ENCODE data around the gene TBXA2R.

Gene TBXA2R

DNA sequence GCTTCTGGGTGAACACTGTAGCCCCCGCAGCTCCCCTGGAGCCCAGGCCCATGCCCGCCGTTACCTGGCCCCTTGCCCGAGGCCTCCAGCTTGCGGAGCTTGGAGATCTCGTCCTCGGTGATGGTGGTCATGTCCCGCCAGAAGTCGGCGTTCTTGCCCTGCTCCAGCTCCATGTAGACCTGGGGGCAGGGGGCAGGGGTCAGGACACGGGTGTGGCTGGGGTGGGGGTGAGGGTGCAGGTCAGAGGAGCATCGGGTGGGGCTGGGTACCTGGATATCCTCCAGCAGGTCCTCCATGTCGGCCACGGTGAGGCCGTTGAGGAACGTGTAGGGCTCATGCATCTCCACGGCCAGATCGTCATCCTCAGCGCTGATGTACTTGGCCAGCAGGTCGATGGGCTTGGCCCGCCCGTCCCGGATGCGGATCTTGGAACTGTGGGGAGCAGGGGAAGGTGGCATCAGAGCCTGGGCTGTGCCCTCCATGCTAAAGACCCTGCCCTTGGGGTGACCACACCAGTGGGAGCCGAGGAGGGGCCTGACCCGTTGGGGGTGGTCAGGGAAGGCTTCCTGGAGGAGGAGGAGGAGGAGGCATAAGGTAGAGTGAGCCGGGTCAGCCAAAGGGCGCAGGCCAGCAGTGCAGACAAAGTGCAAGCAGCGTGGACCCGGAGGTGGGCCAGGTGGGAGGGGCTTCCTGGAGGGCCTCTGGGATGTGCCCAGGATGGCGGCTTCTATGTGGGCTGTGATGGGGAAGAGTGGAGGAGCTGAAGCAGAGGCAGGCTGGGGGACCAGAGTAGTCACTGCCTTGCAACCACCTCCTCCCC lies 12.3 kb upstream of the TBXA2R start:
- no peak for DNase-seq

DNA sequence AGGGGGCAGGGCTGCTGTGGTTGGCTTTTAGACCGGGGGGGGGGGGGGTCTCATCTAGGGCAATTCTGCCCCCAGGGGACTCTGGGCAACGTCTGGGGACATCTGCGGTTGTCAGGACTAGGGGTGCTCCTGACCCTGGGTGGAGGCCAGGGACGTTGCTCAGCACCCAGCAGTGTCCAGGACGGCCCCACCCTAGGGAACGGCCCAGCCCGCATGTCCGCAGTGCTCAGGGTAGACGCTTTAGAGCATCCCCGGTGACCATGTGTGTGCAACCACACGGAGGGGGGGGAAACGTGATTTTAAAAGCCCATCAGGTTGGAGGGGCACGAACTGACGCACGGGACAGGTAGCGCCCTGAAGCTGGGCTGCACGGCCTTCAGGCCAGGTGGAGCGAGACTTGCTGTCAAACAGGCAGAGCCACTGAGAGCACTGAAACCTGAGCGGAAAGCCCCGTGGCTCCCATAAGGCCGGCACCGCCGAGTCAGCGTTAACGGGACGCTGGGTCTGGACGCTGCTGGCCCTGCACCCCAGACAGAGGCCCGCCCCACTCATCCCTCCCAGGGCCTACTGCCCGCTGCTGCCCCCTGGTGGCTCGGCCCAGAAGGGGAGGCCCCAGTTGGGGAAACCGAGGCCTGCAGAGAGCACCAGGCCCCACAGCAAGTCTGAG lies 11.6 kb upstream of the TBXA2R start:
- DNase-seq = no peak

DNA sequence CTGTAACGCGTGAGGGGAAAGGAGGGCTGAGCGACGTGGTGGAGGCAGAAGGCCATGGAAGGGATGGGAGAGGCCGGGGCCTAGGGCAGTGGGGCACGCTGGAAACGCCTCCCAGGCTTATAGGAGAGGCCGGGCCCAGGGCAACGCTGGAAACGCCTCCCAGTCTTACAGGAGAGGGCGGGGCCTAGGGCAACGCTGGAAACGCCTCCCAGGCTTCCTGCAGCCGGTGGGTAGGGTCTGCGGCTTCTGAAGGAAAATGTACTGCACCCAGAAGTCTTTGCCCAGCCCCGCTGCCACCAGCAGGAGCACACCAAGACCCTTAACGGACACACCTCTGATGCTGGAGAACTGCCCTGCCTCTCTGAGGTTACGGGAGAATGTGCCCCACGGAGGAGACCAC lies 10.8 kb upstream of the TBXA2R start:
- no peak for DNase-seq

DNA sequence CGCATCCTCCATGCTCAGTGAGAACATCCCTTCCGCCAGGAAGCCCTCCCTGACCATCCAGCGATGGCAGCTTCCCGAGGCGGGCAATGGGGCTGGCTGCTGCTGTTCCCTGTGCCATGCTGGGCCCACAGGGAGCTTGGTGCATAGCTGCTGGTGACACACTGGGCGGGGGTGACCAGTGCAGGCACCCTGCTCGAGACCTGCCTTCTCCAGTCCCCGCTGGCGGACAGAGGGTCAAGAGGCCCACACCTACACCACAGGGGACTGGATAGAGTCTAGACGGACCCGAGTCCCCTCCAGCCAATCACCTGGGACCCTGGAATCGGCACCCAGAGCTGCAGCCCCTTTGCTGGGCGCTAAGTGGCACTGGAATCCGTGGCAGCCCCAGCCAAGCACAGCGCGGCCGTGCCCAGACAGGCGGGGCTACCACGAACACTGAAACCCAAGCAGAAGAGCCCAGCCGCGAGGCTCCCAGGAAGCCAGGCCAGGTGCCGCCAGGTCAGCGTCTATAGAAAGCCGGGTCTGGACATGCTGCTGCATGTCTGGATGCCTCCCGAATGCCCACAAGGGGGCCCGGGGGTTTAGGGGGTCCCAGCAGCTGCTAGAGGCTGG lies 9.0 kb upstream of the TBXA2R start:
- DNase-seq = no peak

DNA sequence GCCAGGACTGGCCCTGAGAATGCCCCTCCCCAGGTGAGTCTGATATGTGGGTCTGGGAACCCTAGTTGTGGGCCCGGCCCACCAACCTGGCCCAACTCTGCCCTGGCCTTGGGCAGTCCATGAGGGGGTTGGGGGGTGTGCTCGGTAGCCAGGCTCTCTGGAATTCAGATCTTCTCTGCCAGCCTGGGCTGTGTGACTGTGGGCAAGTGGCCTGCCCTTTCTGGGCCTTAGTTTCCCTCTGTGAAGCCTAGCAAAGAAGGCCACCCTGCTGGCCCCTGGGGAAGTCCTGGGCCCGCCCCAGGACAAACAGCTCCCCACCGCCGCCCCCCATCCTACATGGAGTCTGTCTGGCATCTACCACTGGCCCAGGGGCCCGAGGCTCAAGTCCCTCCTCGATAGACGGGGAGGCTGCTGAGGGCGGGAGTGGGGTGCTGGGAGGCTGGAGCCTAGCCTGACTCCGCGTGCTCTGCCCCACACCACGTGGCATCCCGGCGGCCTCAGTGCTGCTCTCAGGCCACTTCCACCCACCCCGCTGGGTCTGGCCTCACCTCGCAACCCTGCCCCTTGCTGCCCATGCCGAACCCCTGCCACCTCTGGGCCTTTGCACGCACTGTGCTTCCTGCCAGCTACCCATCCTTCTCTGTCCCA lies 8.3 kb upstream of the TBXA2R start:
- no peak for DNase-seq

DNA sequence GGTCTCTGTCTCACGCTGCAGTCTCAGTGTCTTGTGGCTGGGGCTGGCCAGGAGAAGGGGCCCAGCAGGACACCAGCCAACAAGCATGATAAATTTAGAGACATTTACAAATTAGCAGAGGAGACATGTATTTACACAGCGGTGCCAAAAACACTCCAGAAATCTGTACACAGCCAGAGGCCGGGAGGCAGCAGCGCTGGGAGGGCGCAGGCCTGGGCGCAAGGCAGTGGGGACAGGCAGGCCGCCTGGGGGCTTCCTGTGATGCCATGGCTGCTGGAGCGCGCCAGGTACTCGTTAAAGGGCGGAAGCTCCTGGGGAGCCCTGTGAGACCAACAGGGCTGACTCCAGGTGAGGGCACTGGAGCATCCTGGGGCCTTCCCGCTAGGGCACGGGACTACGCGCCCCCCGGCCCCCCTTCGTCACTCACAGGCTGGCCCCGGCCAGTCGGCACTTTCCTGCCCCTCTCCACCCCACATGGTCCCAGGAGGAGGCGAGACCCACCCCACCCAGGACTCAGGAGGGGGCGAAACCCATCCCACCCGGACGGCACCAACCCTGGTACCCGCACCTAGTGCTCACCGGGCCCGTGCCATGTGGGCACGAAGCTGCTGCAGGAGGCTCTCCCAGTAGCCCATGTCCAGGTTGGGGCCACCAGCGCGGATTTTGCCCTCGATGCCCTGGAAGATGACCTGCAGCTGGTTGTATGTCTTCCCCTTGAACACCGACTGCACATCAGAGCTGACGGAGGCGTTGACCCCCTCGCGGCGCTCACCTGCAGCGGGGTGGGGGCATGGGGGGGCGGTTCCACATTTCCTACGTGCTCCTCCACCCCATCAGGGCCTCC lies 7.4 kb upstream of the TBXA2R start:
- no peak for DNase-seq

DNA sequence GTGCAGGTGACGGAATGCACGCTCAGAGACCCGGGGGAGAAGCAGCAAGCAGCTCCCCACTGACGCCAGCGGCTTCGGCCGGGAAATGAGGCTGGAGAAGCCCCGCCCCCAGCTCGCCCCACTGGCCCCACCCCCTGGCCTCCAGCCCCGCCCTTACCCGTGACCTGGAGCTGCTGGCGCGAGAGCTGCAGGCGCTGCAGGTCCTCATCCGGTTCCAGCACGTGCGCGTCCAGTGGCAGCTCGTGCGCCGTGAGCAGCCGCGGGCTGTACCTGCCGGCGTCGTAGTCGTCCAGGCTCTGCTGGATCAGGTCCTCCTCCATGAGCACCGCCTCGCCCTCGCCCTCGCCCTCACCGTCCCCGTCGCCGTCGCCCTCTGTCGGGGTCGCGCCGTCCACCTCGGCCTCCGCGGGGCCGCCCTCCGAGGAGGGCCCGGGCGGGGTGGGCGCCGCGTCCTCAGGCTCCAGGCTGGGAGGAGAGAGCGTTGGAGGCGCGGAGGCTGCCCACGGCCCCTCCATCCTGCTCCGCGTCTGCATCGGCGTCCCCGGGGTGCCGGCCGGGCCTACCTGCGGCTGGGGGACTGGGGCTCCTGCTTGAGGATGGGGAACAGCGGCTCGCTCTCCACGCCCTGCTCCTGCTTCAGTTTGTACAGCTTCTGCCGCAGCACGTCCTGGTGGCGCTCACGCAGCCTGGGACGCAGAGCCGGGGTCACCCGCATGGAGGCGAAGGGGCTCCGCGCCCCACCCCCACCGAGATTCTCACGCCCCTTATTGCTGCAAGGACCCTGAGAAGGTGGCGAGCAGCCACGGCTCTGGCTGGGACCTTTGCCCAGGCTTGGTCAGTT lies 6.4 kb upstream of the TBXA2R start:
- DNase-seq = no peak

DNA sequence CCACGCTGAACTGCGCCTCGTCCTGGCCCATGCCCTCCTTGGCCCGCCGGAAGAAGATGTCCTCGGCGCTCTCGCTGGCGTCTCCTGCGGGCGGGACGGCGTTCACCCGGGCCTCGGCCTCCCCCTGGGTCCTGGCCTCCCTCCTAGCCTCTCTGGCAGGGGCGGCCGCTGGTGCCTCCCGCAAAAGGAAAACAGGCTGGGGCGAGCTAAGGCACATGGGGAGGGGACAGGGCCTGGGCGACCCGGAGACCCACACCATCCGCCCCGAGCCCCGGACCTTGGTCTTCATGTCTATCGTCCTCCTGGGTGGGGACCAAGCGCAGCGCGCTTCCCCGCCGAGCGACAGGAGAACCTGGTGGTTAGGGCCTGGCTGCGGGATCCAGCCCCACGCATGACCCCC lies 5.7 kb upstream of the TBXA2R start:
- DNase-seq = no peak

DNA sequence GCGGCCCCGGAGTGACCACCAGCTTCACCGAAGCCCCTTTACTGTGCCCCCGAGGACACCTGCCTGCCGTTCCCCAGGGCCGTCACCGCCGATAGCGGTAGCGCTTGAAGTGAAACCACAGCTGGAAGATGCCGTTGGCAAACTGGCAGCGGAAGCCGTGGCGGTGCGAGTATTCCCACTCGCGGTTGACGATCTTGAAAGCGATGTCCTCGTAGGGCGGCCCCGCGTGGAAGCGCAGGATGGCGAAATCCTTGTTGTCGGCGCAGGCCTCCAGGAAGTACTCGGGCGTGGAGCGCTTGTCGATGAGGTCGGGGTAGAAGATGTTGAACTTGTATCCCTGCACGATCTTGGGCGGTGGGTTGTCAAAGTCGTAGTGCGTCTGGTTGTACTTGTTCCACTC lies 5.2 kb upstream of the TBXA2R start:
- DNase-seq = no peak

DNA sequence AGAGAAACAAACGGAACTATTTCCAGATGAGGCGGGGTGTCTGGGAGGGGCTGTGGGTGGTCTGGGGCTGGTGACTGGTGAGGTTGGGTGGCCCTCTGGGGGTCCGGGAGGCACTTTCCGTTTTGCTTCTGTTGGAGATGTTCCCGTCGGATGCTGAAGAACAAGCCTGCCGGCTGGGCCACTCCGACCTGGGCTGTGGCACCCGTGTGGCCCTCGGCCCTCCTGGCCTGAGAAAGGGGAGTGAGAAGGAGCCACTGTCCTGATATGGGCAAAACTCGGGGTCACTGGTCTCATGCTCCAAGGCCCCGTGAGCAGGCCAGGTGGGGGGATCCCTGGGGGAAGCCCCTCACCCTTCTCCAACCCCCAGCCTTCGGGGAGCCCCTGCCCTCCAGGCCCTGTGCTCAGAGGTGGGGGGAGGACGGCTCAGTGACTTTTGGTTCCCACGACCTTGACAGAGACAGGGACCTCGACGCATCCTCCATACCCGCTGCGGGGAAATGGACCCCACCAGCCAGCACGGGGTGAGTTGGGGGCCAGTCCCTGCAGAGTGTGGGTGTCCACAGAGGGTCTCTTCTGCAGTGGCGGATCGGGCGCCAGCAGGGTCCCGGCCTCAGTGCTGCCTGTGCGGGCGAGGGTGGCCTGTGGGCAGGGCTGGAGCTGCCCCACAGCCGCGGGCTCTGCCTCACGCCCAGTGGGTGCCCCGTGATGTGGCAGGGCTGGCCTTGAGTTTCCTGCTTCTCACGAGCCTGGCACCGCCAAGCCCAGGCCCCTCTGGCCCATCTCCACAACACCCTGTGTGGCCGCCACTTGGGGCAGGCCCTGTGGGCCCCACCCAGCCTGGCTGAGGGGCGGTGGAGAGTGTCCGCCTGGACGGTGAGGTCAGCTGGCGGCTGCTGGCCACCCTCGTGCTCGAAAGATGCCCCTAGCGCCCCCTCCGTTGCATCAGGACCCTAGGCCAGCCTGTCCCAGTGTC lies 4.4 kb upstream of the TBXA2R start:
- DNase-seq = no peak

DNA sequence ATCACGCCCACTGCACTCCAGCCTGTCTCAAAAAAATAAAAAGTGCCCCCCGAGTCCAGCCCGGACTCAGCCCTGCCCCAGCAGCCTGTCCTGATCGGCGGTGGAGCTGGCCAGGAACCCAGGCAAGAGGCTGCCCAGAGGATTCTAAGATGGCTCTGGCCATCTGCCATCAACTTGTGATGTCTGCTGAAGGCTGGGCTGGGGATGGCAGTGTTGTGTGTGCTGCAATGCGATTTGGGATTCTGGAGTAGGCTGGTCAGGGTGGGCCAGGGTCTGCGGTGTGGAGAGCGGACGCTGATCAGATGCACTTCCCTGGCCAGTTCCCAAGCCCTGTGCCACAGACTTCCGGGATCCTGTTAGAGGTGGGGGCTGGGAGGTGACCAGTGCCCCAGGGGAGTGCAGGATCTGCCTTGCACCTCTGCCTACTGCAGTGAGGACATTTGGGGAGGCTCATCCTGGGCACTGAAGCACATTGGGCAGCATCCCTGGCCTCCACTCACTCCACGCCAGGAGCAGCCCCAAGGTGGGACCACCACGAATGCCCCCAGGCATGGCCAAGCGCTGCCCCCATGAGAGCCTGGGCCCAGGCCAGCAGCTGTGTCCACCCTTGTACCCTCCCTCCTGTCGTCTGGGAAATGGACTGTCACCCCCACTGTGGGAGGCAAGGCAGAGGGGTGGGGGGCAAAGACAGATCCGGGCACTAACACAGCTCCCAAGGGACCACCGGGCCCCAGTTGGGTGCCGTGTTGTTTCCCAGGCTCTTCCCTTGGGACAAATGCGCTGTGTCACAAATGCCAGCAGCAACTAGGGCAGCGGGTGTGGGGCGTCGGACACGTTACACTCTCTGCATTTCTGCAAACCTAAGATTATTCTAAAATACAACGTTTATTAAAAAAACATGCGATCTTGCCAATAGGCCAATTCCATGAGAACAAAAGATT lies 3.4 kb upstream of the TBXA2R start:
- DNase-seq = no peak

DNA sequence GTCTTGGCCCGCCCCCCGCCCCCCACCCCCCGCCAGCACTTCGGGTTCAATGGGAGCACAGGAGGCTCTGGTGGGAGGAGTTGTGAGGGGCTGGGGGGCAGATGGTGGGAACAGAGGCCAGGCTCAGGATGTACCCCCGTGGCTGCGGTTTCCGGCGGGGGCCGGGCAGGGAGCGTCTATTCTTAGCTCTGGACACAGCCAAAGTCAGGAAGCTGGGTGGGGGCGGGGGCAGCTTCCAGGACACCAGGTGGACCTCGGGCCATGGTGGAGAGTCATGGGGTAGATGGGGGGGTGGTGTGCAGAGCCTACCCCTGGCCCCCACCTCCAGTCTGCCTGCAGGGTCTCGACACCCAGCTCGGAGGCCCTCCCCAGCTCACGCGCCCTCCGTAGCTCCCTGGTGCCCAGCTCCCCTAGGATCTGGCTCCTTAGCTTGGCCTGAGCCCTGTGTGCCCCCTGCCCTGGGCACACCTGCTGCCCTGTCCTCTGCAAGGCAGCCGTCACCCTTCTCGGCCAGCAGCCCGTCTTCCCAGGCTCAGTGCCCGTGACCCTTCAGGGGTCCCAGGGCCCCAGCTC lies 2.2 kb upstream of the TBXA2R start:
- no peak for DNase-seq

DNA sequence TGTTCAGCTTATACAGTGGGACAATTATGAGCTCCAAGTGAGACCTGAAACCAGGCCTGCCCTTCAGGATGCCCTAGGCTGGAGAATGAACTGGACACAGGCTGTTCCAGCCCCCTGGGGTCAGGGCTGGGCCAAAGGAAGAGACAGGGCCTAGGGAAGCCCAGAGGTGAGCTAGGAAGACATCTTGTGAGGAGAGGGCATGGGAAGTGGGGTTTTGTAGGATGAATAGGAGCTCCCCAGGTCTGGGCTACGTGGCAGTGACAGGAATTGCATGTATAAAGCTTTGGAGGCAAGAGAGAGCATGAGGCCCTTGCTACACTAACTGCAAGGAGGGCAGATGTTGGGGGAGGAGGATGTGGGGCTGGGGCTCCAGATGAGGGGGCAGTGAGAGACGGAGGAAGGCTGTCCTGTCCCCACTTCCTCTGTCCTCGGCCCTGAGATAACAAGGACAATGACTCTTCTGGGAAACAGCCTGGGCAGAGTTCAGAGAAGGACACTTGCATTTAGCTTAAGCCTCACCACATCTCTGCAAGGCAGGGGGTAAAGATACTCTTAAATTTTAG lies 1.5 kb upstream of the TBXA2R start:
- DNase-seq = no peak

DNA sequence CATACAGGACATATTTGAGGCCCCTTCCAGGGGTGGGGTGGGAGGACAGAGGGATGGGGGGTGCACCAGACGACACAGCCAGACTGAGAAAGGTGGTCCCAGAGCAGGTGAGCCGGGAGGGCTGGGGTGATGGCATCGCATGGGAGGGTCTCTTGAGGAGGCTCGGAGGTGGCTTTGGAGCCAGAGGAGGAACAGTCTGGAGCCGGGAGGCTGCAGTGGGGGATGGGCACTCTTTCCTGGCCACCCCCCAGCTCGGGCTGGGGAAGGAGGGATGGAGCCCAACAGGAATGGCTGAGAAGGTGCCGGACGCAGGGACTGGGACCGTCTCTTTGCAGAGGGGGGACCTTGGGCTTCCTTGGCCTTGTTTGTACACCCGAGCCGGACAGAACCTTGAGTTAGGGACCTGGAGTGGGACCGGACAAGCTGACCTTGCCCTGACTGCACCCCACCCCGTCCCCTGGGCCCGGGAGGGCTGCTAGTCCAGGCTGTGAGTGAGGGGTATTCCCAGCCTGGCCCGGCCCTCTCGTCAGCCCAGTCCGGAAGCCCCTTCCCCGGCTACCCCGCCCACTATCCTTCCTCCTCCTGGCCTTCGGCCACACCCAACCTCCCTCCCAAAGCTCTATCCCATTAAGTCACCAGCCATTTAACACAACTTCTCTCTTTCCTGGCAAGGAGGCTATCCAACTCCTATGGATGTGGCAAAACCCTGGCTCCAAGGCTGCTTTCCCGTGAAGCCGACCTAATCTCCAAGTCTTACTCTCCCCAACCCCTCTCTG lies 816 bp upstream of the TBXA2R start:
- no peak for DNase-seq

DNA sequence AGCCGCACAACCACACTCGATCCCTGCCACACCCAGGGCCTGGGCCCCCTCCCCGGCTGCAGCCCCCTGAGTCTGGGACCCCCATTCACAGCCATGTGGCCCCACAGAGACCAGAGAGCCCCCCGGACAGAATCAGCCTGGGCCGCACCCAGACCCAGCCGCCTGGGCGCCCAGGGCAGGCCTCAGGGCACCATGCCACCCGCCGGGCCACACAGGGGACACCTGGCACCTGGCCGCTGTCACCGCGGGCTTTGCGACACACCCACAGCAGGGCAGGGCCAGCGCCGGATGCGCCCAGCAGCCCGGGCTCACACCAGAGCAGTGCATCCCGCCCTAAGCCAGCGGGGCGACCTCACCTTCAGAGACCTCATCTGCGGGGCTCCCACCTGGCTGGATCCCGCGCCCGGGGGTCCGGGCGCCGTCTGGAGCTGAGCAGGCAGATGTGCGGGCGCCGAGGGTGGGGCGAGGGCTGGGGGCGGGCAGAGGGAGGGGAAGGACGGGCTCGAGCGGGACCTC lies 443 bp downstream of the TBXA2R start:
- DNase-seq = no peak

DNA sequence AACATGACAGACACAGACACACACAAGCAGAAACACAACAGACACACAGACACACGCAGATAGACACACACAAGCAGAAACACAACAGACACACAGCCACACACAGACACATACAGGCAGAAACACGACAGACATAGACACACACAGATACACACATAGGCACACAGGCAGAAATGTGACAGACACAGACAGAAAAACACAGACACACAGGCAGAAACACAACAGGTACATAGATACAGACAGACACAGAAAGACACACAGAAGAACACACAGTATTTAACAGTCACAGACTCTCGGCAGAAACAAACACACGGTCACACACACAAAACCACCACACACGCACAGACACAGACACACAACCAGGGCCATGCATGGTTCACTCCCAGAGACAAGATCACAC lies 905 bp downstream of the TBXA2R start:
- no peak for DNase-seq

DNA sequence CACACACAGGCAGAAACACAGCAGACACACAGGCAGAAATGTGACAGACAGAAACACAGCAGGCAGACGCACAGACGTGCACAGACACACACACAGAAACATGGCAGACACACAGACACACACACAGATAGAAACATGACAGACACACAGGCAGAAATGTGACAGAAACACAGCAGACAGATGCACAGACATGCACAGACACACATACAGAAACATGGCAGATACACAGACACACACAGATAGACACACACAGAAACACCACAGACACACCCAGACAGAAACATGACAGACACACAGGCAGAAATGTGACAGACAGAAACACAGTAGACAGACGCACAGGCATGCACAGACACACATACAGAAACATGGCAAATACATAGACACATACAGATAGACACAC lies 1.3 kb downstream of the TBXA2R start:
- DNase-seq = no peak

DNA sequence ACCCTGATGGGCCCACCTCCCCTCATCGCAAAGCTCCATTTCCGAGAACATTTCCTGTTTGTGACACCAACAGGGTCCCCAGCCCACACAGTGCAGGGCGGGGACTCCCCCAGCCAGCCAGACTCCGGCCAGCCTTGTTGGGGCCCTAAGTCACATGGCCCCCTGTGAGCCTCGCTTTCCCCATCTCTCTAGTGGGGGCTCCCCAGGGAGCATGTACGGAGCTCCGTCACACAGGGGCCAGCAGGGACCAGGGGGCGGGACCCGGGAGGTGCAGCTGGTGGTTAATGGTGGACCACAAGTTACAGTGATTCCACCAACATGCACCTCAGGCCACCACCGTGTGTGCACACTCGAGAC lies 1.7 kb downstream of the TBXA2R start:
- DNase-seq = no peak
